LoVo (cell line): ENCODE measurements around the gene GMDS.
A peak's percentile ranks its signal among the peaks of the same experiment; 100 is the strongest.
"Not testable (repeated sequence)": the region's sequence is repeated elsewhere in the genome, so short reads cannot be mapped to it uniquely, and the experiment has no call there.

ENCODE experiments used
- DNase-seq: peaks from one replicate; pipeline ENCODE4 v3.0.0-alpha.2; 2016; ENCODE audit warnings: low spot score

GMDS gene

DNA sequence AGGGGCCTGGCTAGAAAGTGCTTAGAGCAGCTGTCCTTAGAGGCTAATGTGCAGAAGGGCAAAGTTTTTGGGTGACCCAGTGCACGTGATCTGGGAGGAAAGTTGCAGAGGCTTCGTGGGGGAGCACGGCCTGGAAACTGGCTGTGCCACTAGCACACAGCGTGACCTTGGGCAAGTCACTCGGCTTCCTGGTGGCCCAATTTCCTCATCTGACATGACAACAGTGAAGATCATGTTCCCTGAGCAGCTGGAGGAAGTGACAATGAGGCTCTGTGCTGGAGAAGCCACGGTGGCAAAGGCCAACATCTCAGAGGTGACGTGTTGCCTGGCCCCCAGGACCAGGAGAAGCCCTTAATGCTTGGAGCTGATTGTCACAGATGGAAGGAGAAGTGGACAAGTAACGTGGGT, 536.2 kb downstream of the GMDS start:
- DNase-seq = no peak

DNA sequence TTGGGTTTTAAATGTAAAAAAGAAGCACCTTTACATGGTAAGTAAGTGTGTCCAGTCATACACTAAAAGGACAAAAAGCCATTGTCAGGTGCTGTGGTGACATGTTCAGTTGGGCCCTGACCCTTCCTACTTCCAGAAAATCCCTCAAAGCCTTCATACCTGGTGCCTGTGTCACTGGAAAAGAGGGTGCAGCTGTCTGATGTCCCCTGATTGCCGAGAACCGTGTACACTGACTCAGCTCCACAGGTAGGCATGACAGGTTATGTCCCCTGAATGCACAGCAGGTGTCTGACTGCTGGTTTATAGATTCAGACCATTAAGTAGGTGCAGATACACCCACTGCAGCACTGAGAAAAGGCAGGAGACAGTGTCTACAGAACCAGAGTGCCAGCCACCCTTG, 536.6 kb downstream of the GMDS start:
- DNase-seq = no peak

DNA sequence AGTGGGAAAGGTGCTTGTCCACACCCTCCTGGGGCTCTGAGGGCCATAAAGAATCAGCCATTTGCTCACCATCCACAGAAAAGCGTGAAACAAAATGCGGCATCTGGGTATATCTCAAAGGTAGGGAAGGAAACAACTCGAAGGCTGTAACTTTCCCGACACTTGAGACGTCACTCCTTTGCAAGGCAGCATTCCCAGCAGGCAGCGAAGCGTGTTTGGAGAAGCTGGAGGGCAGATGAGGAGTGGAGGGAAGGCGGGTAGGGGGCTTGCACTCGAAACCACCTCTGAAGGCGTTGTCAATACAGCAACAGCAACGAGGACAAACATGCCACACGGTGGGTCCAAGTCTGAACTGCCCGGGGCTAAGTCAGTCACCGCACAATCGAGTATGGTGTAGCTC, 537.3 kb downstream of the GMDS start:
- no peak for DNase-seq

DNA sequence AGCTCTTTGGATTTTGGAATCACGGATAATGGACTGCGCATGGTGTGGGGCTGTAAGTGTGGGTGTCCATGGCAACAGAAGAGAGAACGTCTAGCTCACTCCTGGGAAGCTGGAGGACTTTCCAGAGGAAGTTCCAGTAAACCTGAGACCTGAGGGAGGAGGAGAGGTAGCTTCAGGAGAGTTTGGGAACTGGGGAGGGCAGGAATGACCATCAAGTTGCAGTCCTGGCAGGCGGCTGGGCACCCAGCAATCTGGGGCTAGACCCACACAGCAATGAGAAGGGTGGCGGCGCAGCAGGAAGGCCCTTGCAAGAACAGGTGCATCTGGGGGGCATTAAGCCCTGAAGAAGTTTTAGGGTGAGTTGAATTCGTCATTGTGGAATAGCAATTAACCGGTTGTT, 539.8 kb downstream of the GMDS start:
- DNase-seq = no peak

DNA sequence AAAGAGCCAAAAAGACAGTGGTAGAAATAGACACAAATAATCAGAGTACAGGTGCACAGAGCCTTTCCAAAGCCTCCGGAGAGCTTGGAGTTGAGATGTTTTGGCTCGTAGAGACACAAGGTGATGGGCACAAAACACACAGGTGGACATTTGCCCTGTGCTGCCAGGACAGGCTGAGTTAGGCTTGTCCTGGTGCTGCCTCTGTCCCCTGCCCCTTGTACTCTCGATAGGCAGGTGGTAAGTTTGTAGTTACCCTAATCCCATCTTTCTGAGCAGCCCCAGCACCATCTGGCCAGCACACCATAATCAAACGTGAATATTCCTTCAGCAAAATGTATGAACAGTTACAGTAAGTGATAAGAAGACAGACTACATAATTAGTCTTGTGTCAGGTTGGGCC, 540.2 kb downstream of the GMDS start:
- DNase-seq = no peak

DNA sequence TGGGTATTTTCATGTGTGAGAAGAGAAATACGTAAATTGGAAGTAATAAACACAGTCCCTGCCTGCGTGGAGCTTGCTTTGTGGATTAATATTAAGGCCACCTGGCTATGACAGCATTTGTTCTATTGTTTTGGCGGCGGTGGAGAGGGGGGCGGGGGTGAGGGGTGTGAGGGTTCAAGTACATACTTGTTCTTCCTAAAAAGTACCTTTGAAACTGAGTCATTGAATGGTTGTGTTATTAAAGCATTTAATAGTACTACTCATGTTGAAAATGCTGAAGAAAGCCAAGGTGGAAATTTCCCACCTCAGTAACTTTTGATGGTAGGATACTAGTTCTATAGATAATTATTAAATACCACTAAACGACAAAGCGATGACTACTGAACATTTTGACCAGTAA, 540.7 kb downstream of the GMDS start:
- no peak for DNase-seq

DNA sequence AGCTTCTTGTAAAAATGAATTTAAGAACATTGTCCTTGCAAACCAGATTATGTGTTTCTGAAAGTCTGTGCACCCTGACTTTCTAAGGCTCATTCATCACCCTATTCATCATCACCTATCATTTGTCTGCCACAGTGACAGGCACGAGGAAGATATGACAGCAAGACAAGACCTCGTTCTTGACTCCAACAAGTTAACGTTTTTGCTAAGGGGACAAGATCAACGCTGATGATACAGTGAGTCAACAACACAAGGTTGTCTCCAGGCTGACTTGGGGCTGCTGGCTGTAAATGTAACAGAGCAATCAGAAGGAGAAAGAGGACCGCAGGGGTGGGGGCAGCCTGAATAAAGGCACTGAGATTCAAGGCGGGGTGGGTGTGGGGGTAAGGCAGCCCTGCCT, 541.5 kb downstream of the GMDS start:
- DNase-seq = no peak

DNA sequence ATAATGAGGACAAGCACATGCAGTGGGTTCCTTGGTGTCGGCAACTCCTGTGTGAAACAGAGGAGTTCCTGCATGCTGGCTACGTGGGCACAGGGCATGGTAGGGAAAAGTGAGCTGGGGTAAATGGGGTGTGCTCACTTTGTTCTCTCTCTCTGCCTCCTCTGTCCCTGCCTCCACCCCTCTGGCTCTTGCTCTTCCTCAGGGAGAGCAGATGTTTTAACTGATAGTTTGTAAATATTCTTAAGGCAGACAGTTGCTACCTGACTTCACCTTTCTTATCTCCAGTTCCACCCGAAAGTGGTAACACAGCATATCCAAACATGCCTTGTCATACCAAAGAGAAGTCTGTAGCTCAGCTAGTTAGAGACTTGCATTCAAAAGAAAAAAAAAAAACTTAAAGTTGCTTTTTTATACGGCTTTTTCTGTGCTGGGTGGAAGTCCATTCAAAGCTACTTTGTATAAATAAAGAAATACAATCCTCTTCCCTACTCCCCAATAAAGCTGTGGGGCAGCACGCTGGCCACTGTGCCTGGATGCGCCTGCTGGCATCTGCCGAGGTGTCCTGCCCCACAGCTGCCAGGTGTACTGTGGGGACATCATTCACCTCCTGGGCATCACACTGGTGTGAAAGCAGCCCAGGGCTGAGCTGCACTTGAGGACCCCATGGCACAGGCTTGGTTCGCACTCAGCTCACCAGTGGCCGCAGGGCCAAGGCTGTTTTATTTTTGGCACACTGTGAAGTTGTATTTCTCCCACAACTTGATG, 542.1 kb downstream of the GMDS start:
- no peak for DNase-seq

DNA sequence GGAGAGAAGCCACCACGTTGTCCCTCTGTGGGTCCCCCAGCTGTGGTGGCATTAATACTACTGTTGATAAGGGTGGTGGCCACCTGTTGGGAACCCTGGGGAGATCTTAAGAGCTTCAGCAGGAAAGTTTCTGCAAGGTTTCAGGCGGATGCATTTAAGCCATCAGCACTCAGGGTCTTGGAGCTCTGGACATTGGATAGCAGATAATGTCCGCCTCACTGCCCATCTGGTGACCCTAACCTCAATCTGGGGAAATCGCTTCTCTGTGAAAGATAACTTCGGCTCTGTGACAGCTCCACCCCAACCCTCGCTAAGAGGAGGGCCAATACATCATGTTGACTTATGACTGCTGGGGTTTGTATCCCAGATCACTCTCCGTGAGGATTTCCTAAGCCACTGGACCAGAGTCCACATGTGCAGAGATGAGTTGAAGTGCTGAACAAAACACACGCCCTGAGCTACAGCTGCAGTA, 542.8 kb downstream of the GMDS start:
- DNase-seq = no peak

DNA sequence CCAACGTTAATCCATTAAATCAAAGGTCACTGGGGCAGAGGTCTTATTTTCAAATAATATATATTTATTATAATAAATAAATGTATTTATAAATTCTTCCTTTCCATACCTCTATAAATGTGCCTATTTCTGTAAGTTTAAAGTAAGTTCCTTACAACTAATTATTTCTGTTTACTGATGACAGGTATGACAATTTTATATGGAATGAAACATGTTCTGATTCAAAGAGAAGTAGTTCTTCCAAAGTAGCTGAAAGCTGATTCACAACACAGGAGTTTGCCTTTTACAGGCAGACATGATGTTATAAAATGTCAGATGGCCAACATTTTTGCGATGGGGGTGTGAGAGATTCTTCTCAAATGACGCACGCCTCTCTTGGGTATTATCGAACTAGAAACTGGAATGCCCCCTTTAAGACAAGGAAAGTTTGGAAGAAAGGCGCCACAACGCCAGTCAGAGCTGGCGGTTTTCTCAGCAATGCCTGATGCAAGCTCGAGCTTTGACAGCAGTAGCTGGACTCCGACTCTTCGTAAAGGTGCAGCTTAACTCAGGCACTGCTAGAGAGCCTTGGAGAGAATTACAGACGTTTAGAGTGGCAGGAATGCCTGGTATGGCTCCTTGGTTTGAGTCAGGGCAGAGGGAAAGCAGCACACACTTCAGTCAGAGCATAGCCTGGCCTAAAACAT, 543.6 kb downstream of the GMDS start:
- no peak for DNase-seq

DNA sequence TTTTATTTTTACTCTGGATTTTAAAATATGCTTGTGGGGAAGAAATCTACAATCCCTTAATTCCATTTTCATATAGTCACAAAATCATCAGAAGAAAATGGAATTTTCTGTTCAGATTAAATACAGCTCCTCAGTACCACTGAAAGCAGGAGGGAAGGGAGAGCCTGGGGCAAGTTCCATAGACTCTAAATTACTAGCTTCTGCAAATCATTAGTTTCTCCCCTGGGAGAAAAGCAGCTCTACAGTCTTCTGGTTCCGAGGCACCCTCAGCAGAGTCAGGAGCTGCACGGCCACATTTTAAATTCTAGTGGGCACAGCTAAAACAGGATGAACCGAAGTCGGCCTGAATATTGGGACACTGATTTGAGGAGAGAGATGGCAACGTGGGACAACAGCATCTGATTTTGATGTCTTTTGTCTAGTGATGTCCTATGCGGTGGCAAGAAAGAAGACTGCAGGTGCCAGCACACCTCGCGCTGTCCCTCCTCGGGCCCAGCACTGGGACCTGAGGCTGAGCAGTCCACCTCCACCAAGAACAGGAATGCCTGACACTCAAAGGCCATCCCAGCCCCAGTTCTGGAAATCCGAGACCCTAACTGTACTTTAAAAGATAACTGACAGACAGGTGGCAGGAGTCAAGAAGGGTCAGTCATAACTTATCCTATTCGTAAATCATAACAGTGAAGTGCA, 545.0 kb downstream of the GMDS start:
- DNase-seq = no peak

DNA sequence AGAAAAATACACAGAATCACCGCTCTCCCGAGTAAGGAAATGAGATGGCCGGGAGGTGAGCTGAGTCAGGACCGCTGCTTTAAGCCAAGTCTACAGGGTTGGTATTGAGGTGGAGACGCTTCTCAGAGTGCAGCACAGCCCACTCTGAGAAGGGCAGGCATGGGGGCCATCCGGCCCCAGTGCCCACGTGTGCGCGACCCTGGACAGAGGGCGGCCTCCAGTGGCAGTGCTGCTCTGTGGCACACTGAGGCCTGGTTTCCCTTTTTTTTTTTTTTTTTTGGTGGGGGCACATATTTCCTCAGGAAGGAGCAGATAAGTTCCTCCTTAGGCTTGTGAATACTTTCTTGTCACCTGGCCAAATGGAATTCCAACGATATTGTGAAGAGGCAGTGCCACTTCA, 546.9 kb downstream of the GMDS start:
- DNase-seq = no peak

DNA sequence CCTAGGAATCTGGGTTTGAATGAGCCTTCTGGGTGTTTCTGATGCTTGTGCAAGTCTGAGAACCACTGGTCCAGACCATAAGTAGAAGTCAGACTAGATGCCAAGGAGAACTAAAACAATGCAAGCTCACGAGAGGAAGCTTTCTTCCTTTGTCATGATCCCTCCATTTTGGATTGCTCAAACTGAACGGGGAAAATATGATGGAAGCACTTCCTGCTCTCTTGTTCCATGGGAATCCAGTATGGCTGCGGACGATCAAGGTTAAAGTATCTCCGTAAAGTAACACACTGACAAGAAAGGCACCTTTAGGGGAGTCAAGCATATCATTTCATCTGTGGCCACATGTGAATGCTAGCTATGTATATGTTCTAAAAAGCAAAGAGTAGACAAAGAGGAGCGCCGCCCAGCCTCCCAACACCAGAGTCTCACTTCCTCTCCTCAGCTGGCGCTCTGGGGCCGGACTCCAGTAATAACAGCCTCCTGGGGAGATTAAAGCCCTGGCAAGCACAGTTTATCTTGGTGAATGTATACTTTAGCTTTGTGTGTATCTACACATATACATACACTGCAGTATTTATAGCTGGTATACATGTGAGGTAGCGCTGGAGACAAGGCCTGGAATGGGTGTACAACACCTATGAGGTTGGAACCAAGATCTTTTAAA, 547.6 kb downstream of the GMDS start:
- DNase-seq = no peak

DNA sequence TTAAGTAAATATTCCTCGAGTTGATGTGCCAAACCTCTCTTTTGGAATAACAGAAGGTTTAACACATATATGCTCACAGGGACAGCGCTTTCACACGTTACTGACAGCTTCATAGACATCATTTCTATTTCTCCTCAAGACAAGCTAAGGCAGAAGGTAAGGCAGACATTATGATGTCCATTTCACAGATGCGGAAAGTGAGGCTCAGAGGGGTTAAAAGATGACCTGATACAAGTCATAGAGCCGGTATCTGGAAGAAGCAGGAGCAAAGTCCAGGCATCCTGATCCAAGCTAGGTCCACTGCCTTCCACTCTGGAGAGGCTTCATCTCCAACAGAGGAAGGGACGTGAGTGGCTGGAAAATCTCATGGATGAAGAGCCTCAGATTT, 548.9 kb downstream of the GMDS start:
- no peak for DNase-seq

DNA sequence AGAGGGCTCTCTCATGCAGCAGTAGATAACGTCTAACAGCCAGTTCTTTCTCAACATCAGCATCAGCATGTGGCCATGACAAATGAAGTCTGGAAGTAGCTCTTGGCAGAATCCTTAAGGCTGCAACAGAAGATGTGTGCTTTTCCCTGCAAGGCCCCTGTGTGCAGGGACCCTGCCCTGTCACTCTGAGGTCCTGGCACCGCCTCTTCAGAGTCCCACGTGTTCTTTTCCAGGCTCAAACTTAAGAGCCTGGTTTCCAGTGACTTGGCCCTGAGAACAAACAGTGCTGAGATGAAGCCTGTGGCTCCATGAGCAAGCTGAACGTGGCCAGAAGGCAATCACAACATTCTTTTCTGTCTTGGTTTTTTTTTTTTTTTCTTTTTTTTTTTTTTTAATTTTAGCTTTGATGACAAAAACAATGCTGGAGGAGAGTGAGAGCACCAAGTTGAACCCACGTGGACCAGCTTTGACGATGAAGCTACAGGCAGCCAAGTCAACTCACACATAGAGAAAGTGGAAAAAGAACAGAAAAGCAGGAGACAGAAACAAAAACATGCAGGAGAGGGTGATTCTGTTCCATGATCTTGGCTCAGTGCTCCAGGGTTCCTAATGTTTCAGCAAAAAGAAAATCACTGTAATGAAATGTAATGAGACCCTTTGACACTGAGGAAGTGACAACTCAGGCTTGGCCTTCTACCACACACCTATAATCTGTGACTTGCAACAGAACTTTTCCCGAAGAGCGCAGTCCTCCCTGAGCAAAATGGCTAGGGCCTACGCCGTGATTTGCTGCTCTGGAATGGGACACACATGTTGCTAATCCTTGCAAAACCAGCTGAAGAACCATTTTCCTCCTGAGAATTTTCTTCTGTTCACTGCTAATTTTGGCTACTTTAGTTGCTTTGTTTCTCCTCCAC, 549.6 kb downstream of the GMDS start:
- no peak for DNase-seq

DNA sequence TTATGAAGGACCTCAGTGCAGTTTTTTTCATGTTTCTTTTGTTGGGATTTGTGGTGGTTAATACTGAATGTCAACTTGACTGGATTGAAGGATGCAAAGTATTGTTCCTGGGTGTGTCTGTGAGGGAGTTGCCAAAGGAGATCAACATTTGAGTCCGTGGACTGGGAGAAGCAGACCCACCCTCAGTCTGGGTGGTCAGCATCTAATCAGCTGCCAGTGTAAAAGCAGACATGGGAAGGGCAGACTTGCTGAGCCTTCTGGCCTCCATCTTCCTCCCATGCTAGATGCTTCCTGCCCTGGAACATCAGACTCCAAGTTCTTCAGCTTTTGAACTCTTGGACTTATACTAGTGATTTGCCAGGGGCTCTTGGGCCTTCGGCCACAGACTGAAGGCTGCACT, 553.6 kb downstream of the GMDS start:
- DNase-seq = not testable (repeated sequence)

DNA sequence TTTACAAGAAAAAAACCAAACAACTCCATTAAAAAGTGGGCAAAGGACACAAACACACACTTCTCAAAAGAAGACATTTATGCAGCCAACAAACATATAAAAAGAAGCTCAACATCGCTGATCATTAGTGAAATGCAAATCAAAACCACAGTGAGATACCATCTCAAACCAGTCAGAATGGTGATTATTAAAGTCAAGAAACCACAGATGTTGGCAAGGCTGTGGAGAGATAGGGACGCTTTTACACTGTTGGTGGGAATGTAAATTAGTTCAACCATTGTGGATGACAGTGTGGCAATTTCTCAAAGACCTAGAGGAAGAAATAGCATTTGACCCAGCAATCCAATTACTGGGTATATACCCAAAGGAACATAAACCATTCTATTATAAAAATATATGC, 554.7 kb downstream of the GMDS start:
- DNase-seq = not testable (repeated sequence)

DNA sequence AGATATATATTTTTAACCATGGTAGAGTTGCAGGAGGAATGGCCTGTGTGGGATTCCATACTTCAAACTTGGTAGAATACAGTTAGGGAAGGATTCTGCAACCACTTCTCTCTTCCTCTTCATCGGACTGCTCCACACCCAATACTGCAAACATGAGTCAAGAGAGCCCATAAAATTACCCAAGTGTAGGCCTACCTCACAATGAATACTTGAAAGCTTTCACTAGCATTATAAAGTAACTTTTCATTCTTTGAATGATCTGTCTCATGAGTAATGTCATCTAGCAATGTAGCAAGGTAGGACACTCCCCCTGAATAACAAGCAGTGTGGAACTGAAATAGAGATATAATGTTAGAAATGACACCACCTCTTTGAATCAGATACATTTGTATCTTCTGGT, 556.3 kb downstream of the GMDS start:
- DNase-seq = peak; percentile 82

DNA sequence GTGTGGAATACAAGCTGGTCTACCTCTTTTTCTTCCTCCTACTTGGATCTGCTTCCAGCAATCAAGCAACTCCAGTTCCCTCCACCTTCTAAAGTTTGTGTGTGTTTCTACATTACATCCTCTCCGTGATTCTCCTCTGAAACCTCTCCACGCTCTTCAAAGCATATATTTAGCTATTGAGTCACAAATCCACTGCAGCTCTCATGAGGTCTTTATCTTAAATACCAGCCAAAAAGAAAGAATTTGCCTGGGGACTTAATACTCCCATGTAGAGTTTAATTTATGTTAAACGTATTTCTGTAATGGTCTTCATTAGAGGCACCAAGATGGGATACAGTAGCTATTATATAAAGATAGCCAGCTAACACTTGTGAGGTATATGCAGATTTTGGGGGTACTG, 557.0 kb downstream of the GMDS start:
- no peak for DNase-seq

DNA sequence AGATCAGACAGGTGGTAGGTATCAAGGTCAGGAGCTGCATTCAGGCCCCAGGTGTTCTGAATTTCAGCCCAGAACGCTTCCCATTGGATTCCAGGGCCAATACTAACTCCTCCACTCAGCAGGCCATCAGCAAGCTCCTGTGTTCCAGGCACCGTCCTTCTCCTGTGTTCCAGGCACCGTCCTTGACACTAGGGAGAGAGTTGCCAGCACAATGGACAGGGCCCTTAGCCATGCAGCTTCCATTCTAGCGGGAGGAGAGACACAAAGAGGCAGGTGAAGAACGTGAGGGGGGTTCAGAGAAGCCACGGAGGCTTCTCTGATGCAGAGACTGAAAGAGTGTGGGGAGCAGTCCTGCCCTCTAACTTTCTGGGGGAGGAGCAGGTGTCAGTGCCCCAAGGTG, 558.0 kb downstream of the GMDS start:
- DNase-seq = no peak
